ENCODE measurements around the gene PLBD2. TPM values are rescaled to one million over a fixed set of nuclear protein-coding genes. Genes with fewer than 3 reads are reported as not detected.

Gene PLBD2
- total RNA-seq, 1 donor from 2014 or later: 37.8 TPM

- no peak overlapping the region for H3K4me3 Mint-ChIP-seq
- H3K27me3 Mint-ChIP-seq (ENCODE audit: low read depth): peaks cover 4% of the 10 kb centered on the region
- no peaks in the 10 kb centered on the region for H3K4me1 Mint-ChIP-seq
- no peaks in the 10 kb centered on the region for H3K9me3 Mint-ChIP-seq
- TF ChIP-seq, protein P1, sequence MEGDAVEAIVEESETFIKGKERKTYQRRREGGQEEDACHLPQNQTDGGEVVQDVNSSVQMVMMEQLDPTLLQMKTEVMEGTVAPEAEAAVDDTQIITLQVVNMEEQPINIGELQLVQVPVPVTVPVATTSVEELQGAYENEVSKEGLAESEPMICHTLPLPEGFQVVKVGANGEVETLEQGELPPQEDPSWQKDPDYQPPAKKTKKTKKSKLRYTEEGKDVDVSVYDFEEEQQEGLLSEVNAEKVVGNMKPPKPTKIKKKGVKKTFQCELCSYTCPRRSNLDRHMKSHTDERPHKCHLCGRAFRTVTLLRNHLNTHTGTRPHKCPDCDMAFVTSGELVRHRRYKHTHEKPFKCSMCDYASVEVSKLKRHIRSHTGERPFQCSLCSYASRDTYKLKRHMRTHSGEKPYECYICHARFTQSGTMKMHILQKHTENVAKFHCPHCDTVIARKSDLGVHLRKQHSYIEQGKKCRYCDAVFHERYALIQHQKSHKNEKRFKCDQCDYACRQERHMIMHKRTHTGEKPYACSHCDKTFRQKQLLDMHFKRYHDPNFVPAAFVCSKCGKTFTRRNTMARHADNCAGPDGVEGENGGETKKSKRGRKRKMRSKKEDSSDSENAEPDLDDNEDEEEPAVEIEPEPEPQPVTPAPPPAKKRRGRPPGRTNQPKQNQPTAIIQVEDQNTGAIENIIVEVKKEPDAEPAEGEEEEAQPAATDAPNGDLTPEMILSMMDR (IDR thresholded peaks at IDR 0.05; ENCODE audit: unreplicated experiment): no peak
- no peak overlapping the region for H3K27ac Mint-ChIP-seq
- no peaks in the 10 kb centered on the region for H3K36me3 Mint-ChIP-seq
- DNase-seq (ENCODE audit: low spot score in 2 of 2, unreplicated experiment in 2 of 2): no peak
Observed at GRCh38 chr12:113416091-113416754, 57.8 kb downstream of the PLBD2 start.

GRCh38 chr12:113418213-113418879 lies 60.0 kb downstream of the PLBD2 start:
- Mint-ChIP-seq H3K27ac (no peak overlapping the region), H3K9me3 (no peaks in the 10 kb centered on the region), H3K4me1 (peaks cover 11% of the 10 kb centered on the region), H3K36me3 (no peaks in the 10 kb centered on the region), H3K27me3 (ENCODE audit: low read depth) (peaks cover 1% of the 10 kb centered on the region), H3K4me3 (no peak overlapping the region)
- DNase-seq (ENCODE audit: low spot score in 2 of 2, unreplicated experiment in 2 of 2): no peak
- TF ChIP-seq, protein P1 (IDR thresholded peaks at IDR 0.05; ENCODE audit: unreplicated experiment): no peak

DNA sequence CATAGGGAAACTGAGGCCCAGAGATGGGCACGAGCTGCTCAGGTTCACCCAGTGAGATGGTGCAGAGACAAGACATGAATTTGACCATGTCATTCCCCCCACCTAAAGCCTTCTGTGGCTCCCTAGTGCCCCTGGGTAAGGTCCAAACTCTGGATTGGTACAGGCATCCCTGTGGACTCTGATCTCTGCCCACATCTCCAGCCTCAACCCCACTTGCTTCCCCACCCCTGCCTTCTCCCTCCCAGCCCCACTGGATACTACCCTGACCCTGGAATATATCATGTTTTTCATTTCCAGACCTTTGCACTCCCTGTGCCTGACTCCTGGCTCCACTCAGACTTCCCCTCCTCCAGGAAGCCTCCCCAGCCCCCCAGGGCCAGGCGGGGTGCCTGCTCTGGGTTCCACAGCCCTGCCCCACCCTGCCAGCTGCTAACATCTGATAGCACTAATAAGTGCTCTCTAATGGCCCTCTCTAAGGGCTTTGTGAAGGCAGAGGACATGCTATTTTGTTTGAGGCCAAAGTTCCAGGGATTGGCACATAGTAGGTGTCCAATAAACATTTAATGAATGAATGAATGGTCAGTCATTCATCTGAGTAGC lies 62.7 kb downstream of the PLBD2 start:
- Mint-ChIP-seq H3K27ac (no peak overlapping the region), H3K9me3 (no peaks in the 10 kb centered on the region), H3K4me1 (peaks cover 11% of the 10 kb centered on the region), H3K27me3 (ENCODE audit: low read depth) (peaks cover 4% of the 10 kb centered on the region), H3K4me3 (no peak overlapping the region), H3K36me3 (peaks cover 3% of the 10 kb centered on the region)
- TF ChIP-seq, protein P1 (IDR thresholded peaks at IDR 0.05; ENCODE audit: unreplicated experiment): no peak
- DNase-seq (ENCODE audit: low spot score in 2 of 2, unreplicated experiment in 2 of 2): no peak

- peak within 1 kb of the TSS; percentile 98 for H3K27ac Mint-ChIP-seq
- peaks cover 6% of the 10 kb centered on the region for H3K27me3 Mint-ChIP-seq (ENCODE audit: low read depth)
- peak within 1 kb of the TSS; percentile 87 for H3K4me3 Mint-ChIP-seq
- DNase-seq (ENCODE audit: low spot score in 2 of 2, unreplicated experiment in 2 of 2): peak in 1 of 2 experiments; percentile 47
- TF ChIP-seq, protein P1 (IDR thresholded peaks at IDR 0.05; ENCODE audit: unreplicated experiment): no peak
- H3K4me1 Mint-ChIP-seq: peaks cover 11% of the 10 kb centered on the region
- H3K9me3 Mint-ChIP-seq: no peaks in the 10 kb centered on the region
- peaks cover 3% of the 10 kb centered on the region for H3K36me3 Mint-ChIP-seq
Observed at GRCh38 chr12:113422030-113422885, 63.9 kb downstream of the PLBD2 start, which contains the start of gene SDSL. SDSL (plus strand) TSS chr12:113422380; CDS start chr12:113427983, 5,603 bp downstream.

DNA sequence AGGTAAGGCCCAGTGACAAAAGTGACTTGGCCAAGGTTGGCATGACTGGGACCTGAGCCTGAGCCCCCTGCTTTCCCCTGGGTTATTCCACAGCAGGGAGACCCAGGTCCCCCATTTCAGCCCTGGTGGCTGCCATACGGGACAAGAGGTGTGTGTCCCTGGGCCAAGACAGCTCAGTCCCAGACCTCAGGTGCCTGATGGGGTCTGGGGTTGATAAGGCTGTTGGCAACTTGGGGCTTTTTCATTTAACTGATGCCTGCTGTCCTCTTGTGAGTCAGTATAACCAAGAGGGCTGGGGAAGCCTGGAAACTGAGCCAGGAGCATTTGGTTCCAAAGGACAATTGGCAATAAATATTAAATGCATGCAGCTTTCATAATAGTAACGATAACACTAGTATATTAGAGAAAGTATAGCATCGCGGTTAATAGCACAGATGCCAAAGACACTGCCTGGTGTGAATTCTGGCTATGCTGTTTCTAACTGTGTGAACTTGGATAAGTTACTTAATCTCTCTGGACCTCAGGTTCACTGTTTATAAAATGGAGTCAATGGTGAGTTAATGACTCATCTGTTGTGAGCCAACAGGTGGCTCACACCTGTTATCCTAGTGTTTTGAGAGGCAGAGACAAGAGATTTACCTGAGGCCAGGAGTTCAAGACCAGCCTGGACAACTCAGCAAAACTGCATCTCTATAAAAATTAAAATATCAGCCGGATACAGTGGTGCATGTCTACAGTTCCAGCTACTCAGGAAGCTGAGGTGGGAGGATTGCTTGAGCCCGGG lies 64.7 kb downstream of the PLBD2 start:
- peak overlapping the region; percentile 98 for H3K27ac Mint-ChIP-seq
- TF ChIP-seq, protein P1 (IDR thresholded peaks at IDR 0.05; ENCODE audit: unreplicated experiment): no peak

More for the DNA sequence above, 64.7 kb downstream of the PLBD2 start:
- DNase-seq (ENCODE audit: low spot score in 2 of 2, unreplicated experiment in 2 of 2): no peak
- Mint-ChIP-seq H3K27me3 (ENCODE audit: low read depth) (peaks cover 10% of the 10 kb centered on the region), H3K4me3 (peak overlapping the region; percentile 87), H3K36me3 (peaks cover 3% of the 10 kb centered on the region), H3K9me3 (no peaks in the 10 kb centered on the region), H3K4me1 (peaks cover 11% of the 10 kb centered on the region)

All from mesothelial cell of epicardium (in vitro differentiated cells).